GM12878 (cell line): ENCODE data around the gene NRDE2.

Experiments used
- BACH1 ChIP-seq: fragments of 450-650 bp; IDR thresholded peaks from 2 replicates; pipeline ENCODE4 v1.6.1; 2017; ENCODE audit warnings: mild to moderate bottlenecking, borderline replicate concordance
- CHD2 ChIP-seq: IDR thresholded peaks from 2 replicates; pipeline ENCODE4 v1.6.1; 2011; ENCODE audit warnings: low read depth, low read length, improper control_type of control experiment, borderline replicate concordance
- CHD4 ChIP-seq: fragments of 200-600 bp; sonication (generic); IDR thresholded peaks from 2 replicates; pipeline ENCODE4 v1.6.1; 2016; ENCODE audit warnings: mild to moderate bottlenecking
- DPF2 ChIP-seq: fragments of 450-650 bp; IDR thresholded peaks from 2 replicates; pipeline ENCODE4 v1.6.1; 2017; ENCODE audit warnings: mild to moderate bottlenecking
- EZH2 ChIP-seq: IDR thresholded peaks from 2 replicates; pipeline ENCODE4 v1.6.1; 2012; ENCODE audit warnings: low read depth, mild to moderate bottlenecking, control low read depth, inconsistent platforms, low read length, borderline replicate concordance; ENCODE audit not compliant: control insufficient read depth
- NR2C2 ChIP-seq: IDR thresholded peaks from 2 replicates; pipeline ENCODE4 v1.6.1; 2011; ENCODE audit warnings: borderline replicate concordance, low read depth; ENCODE audit not compliant: control insufficient read depth, insufficient read length
- SMC3 ChIP-seq: IDR thresholded peaks from 2 replicates; pipeline ENCODE4 v1.6.1; 2011; ENCODE audit warnings: low read length, improper control_type of control experiment, borderline replicate concordance
- SP1 ChIP-seq: IDR thresholded peaks from one replicate; pipeline ENCODE4 v1.6.1; 2011; ENCODE audit warnings: low read depth, low read length
- STAT3 ChIP-seq: IDR thresholded peaks from 2 replicates; pipeline ENCODE4 v1.6.1; 2011; ENCODE audit warnings: low read depth, low read length, improper control_type of control experiment
- TF ChIP-seq, protein P1 (sequence below): IDR thresholded peaks from 2 replicates; pipeline ENCODE4 v1.6.1; 2011; ENCODE audit warnings: low read depth, mild to moderate bottlenecking, low read length, moderate library complexity, borderline replicate concordance; ENCODE audit errors: extremely low read depth
- TF ChIP-seq, protein P2 (sequence below), 3 experiments: IDR thresholded peaks in 2 of 3; conservative IDR thresholded peaks in 1 of 3; 2 replicates each; pipeline ENCODE4 v1.5.1; 2011; ENCODE audit warnings: low read depth in 3 of 3, low read length in 3 of 3, mild to moderate bottlenecking in 3 of 3, control low read depth in 2 of 3, moderate library complexity in 2 of 3, inconsistent platforms in 1 of 3, mixed read lengths in 1 of 3; ENCODE audit not compliant: control insufficient read depth in 2 of 3, insufficient read depth in 1 of 3; ENCODE audit errors: extremely low read depth in 1 of 3
- TF ChIP-seq, protein P3 (sequence below): fragments of 450-650 bp; IDR thresholded peaks from 2 replicates; pipeline ENCODE4 v1.6.1; 2016; ENCODE audit warnings: mild to moderate bottlenecking, moderate library complexity, borderline replicate concordance
- TF ChIP-seq, protein P4 (sequence below): fragments of 450-650 bp; IDR thresholded peaks from 2 replicates; pipeline ENCODE4 v1.6.1; 2017; ENCODE audit warnings: low read depth, mild to moderate bottlenecking, moderate library complexity

DNA sequence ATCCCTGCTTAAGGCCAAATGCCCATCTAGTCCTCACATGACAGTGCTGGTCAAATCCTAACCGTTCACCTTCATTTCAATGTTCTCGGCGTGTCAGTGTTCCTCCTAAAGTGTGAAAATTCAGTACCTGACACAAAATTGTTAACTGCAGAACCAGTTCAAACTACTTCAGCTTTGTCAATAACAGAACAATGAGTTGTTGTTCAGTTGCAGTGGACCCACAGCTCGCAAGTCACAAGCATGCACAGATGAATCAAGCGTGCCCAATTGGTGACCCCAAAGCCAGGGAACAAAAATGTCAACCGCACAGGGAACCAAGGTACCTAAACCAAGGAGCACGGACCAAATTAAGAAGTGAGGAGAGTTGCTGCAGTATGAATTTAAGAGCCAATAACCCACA lies 23.2 kb downstream of the NRDE2 start:
- no peak for TF ChIP-seq STAT3
- no peak for TF ChIP-seq SMC3
- no peak for TF ChIP-seq SP1
- TF ChIP-seq, protein P1, sequence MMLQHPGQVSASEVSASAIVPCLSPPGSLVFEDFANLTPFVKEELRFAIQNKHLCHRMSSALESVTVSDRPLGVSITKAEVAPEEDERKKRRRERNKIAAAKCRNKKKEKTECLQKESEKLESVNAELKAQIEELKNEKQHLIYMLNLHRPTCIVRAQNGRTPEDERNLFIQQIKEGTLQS: no peak
- no peak for TF ChIP-seq NR2C2
- no peak for TF ChIP-seq DPF2
- no peak for TF ChIP-seq CHD4
- TF ChIP-seq CHD2: no peak
- TF ChIP-seq BACH1: no peak
- TF ChIP-seq, protein P2, sequence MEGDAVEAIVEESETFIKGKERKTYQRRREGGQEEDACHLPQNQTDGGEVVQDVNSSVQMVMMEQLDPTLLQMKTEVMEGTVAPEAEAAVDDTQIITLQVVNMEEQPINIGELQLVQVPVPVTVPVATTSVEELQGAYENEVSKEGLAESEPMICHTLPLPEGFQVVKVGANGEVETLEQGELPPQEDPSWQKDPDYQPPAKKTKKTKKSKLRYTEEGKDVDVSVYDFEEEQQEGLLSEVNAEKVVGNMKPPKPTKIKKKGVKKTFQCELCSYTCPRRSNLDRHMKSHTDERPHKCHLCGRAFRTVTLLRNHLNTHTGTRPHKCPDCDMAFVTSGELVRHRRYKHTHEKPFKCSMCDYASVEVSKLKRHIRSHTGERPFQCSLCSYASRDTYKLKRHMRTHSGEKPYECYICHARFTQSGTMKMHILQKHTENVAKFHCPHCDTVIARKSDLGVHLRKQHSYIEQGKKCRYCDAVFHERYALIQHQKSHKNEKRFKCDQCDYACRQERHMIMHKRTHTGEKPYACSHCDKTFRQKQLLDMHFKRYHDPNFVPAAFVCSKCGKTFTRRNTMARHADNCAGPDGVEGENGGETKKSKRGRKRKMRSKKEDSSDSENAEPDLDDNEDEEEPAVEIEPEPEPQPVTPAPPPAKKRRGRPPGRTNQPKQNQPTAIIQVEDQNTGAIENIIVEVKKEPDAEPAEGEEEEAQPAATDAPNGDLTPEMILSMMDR (IDR thresholded peaks at IDR 0.05 in 2 of 3, conservative IDR thresholded peaks at IDR 0.05 in 1 of 3; ENCODE audit: control insufficient read depth in 2 of 3, extremely low read depth in 1 of 3, insufficient read depth in 1 of 3, low read depth in 3 of 3, low read length in 3 of 3): no peak
- TF ChIP-seq, protein P3, sequence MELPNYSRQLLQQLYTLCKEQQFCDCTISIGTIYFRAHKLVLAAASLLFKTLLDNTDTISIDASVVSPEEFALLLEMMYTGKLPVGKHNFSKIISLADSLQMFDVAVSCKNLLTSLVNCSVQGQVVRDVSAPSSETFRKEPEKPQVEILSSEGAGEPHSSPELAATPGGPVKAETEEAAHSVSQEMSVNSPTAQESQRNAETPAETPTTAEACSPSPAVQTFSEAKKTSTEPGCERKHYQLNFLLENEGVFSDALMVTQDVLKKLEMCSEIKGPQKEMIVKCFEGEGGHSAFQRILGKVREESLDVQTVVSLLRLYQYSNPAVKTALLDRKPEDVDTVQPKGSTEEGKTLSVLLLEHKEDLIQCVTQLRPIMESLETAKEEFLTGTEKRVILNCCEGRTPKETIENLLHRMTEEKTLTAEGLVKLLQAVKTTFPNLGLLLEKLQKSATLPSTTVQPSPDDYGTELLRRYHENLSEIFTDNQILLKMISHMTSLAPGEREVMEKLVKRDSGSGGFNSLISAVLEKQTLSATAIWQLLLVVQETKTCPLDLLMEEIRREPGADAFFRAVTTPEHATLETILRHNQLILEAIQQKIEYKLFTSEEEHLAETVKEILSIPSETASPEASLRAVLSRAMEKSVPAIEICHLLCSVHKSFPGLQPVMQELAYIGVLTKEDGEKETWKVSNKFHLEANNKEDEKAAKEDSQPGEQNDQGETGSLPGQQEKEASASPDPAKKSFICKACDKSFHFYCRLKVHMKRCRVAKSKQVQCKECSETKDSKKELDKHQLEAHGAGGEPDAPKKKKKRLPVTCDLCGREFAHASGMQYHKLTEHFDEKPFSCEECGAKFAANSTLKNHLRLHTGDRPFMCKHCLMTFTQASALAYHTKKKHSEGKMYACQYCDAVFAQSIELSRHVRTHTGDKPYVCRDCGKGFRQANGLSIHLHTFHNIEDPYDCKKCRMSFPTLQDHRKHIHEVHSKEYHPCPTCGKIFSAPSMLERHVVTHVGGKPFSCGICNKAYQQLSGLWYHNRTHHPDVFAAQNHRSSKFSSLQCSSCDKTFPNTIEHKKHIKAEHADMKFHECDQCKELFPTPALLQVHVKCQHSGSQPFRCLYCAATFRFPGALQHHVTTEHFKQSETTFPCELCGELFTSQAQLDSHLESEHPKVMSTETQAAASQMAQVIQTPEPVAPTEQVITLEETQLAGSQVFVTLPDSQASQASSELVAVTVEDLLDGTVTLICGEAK: no peak
- TF ChIP-seq EZH2: no peak
- TF ChIP-seq, protein P4, sequence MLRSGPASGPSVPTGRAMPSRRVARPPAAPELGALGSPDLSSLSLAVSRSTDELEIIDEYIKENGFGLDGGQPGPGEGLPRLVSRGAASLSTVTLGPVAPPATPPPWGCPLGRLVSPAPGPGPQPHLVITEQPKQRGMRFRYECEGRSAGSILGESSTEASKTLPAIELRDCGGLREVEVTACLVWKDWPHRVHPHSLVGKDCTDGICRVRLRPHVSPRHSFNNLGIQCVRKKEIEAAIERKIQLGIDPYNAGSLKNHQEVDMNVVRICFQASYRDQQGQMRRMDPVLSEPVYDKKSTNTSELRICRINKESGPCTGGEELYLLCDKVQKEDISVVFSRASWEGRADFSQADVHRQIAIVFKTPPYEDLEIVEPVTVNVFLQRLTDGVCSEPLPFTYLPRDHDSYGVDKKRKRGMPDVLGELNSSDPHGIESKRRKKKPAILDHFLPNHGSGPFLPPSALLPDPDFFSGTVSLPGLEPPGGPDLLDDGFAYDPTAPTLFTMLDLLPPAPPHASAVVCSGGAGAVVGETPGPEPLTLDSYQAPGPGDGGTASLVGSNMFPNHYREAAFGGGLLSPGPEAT: no peak
